SW480 (cell line): ENCODE measurements around the gene DSG3.

ENCODE experiments used
- DNase-seq: peaks from one replicate; pipeline ENCODE4 v3.0.0-alpha.2; 2016; ENCODE audit warnings: low spot score

The DSG3 gene

GRCh38 chr18:31447530-31448191, at the start of gene DSG3:
TSS of gene DSG3 (plus strand) at chr18:31447741. CDS start at chr18:31447878, 137 bp downstream.
- DNase-seq: peak; percentile 3

GRCh38 chr18:31398191-31398590, 49.4 kb upstream of the DSG3 start:
- no peak for DNase-seq

GRCh38 chr18:31399306-31400032, 48.1 kb upstream of the DSG3 start:
- DNase-seq: peak; percentile 89

- peak; percentile 4 for DNase-seq
Observed at GRCh38 chr18:31401156-31402025, 46.1 kb upstream of the DSG3 start.

GRCh38 chr18:31402026-31402373, 45.5 kb upstream of the DSG3 start:
- no peak for DNase-seq

GRCh38 chr18:31403409-31403808, 44.1 kb upstream of the DSG3 start:
- DNase-seq: no peak

GRCh38 chr18:31407649-31408048, 39.9 kb upstream of the DSG3 start:
- no peak for DNase-seq

GRCh38 chr18:31409276-31409675, 38.3 kb upstream of the DSG3 start:
- no peak for DNase-seq

- DNase-seq: no peak
Observed at GRCh38 chr18:31410716-31411483, 36.6 kb upstream of the DSG3 start.

- DNase-seq: no peak
Observed at GRCh38 chr18:31413137-31413536, 34.4 kb upstream of the DSG3 start.

GRCh38 chr18:31417850-31418249, 29.7 kb upstream of the DSG3 start:
- no peak for DNase-seq

- no peak for DNase-seq
Observed at GRCh38 chr18:31419457-31419932, 28.0 kb upstream of the DSG3 start.

- DNase-seq: no peak
Observed at GRCh38 chr18:31420032-31420431, 27.5 kb upstream of the DSG3 start.

- no peak for DNase-seq
Observed at GRCh38 chr18:31420524-31420923, 27.0 kb upstream of the DSG3 start.

- peak; percentile 16 for DNase-seq
Observed at GRCh38 chr18:31424383-31424988, 23.1 kb upstream of the DSG3 start.

- no peak for DNase-seq
Observed at GRCh38 chr18:31426021-31426420, 21.5 kb upstream of the DSG3 start.

GRCh38 chr18:31426871-31427406, 20.6 kb upstream of the DSG3 start:
- no peak for DNase-seq

GRCh38 chr18:31428211-31428610, 19.3 kb upstream of the DSG3 start:
- DNase-seq: no peak

GRCh38 chr18:31429623-31430022, 17.9 kb upstream of the DSG3 start:
- DNase-seq: peak; percentile 18

GRCh38 chr18:31430072-31430471, 17.5 kb upstream of the DSG3 start:
- no peak for DNase-seq

- DNase-seq: no peak
Observed at GRCh38 chr18:31430554-31430953, 17.0 kb upstream of the DSG3 start.
